SK-N-MC (cell line): Measurements from ENCODE around the gene TBL1XR1.

ENCODE experiments used
- EZH2 ChIP-seq: fragments of 200-600 bp; sonication (generic); IDR thresholded peaks from one replicate; pipeline ENCODE4 v1.6.1; 2017; ENCODE audit warnings: antibody characterized with exemption
- POLR2AphosphoS5 ChIP-seq: IDR thresholded peaks from 2 replicates; pipeline ENCODE4 v1.6.1; 2012; ENCODE audit warnings: mild to moderate bottlenecking, low read depth, low read length, borderline replicate concordance

DNA sequence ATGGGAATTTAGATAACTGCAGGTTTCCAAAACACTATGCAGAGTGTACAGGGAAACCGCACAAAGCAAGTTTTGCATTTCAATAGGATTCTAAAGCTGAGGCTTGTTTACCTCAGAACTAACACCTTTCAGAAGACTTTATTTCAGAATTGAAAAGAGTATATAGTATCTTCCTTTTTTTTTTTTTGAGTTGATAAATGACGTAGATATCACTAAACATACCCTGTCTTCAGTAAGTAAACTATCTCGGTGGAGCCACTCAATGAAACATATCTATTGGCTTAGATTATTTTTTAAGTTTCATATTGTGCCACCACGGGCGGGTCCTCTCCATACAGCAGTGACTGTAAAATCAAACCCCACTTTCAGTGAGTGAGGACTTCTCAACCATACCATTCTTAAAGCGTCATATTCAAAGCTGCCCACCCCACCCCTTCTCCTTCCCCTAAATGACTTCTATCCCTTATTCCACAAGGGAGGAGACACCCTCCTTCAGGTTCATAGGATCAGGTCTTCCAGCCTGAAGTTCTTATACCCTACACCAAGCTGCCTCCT lies 2.0 kb upstream of the TBL1XR1 start:
- TF ChIP-seq POLR2AphosphoS5 (no peak), EZH2 (no peak)
